Muscle layer of colon (tissue), 2 donors: ENCODE measurements around the gene MS4A10.

Source experiments
- H3K27ac ChIP-seq: one replicate; pipeline ENCODE4 v1.7.0; 2013; ENCODE audit warnings: low read depth, mild to moderate bottlenecking, low read length, moderate library complexity
- H3K27me3 ChIP-seq, 2 donors: one replicate each; pipeline ENCODE4 v1.7.0; 2013; ENCODE audit warnings: low read length in 2 of 2, mild to moderate bottlenecking in 2 of 2; ENCODE audit not compliant: insufficient read depth in 2 of 2, control insufficient read depth in 1 of 2
- H3K36me3 ChIP-seq: one replicate; pipeline ENCODE4 v1.7.0; 2013; ENCODE audit warnings: mild to moderate bottlenecking, low read length; ENCODE audit not compliant: insufficient read depth
- H3K4me1 ChIP-seq: one replicate; pipeline ENCODE4 v1.7.0; 2013; ENCODE audit warnings: mild to moderate bottlenecking, low read length; ENCODE audit not compliant: insufficient read depth
- H3K4me3 ChIP-seq, 2 donors: one replicate each; pipeline ENCODE4 v1.7.0; 2013; ENCODE audit warnings: low read length in 2 of 2, low read depth in 1 of 2, mild to moderate bottlenecking in 1 of 2, moderate library complexity in 1 of 2
- H3K9ac ChIP-seq: one replicate; pipeline ENCODE4 v1.7.0; 2013; ENCODE audit warnings: low read length
- H3K9me3 ChIP-seq: one replicate; pipeline ENCODE4 v1.7.0; 2013; ENCODE audit warnings: mild to moderate bottlenecking, low read length
- donor health status: abdominal sarcoma.
- donor health status: Adenocarcinoma of cecum.

MS4A10 gene

GRCh38 chr11:60845338-60845737 lies 60.2 kb downstream of the MS4A10 start:
- peaks cover 12% of the 10 kb centered on the region for H3K36me3 ChIP-seq
- H3K4me3 ChIP-seq = no peak overlapping the region
- no peaks in the 10 kb centered on the region for H3K27me3 ChIP-seq
- H3K4me1 ChIP-seq = peaks cover 31% of the 10 kb centered on the region
- H3K9ac ChIP-seq = no peak overlapping the region
- no peaks in the 10 kb centered on the region for H3K9me3 ChIP-seq
- H3K27ac ChIP-seq = no peak overlapping the region

- Histone ChIP-seq H3K4me3 (no peak overlapping the region), H3K27ac (no peak overlapping the region), H3K4me1 (peaks cover 20% of the 10 kb centered on the region), H3K27me3 (no peaks in the 10 kb centered on the region), H3K36me3 (peaks cover 18% of the 10 kb centered on the region), H3K9ac (no peak overlapping the region), H3K9me3 (no peaks in the 10 kb centered on the region)
Measured at GRCh38 chr11:60847281-60847680, 62.1 kb downstream of the MS4A10 start.

- peaks cover 16% of the 10 kb centered on the region for H3K4me1 ChIP-seq
- H3K9ac ChIP-seq = no peak overlapping the region
- no peak overlapping the region for H3K27ac ChIP-seq
- H3K36me3 ChIP-seq = peaks cover 18% of the 10 kb centered on the region
- no peak overlapping the region for H3K4me3 ChIP-seq
- no peaks in the 10 kb centered on the region for H3K9me3 ChIP-seq
- H3K27me3 ChIP-seq = no peaks in the 10 kb centered on the region
Measured at GRCh38 chr11:60847896-60848295, 62.8 kb downstream of the MS4A10 start.

- H3K9me3 ChIP-seq = no peaks in the 10 kb centered on the region
- no peak overlapping the region for H3K9ac ChIP-seq
- no peaks in the 10 kb centered on the region for H3K27me3 ChIP-seq
- peaks cover 18% of the 10 kb centered on the region for H3K36me3 ChIP-seq
- no peak overlapping the region for H3K27ac ChIP-seq
- H3K4me1 ChIP-seq = peaks cover 8% of the 10 kb centered on the region
- no peak overlapping the region for H3K4me3 ChIP-seq
Measured at GRCh38 chr11:60848714-60849151, 63.6 kb downstream of the MS4A10 start.

- H3K9ac ChIP-seq = no peak overlapping the region
- peaks cover 18% of the 10 kb centered on the region for H3K36me3 ChIP-seq
- H3K27me3 ChIP-seq = no peaks in the 10 kb centered on the region
- no peak overlapping the region for H3K4me3 ChIP-seq
- H3K27ac ChIP-seq = no peak overlapping the region
- no peaks in the 10 kb centered on the region for H3K4me1 ChIP-seq
- H3K9me3 ChIP-seq = no peaks in the 10 kb centered on the region
Measured at GRCh38 chr11:60849641-60850520, 64.7 kb downstream of the MS4A10 start.
